ENCODE results near the gene ZBTB25.

Gene ZBTB25

GRCh38 chr14:64503434-64504309 is at the start of gene ZBTB25:
TSS of gene ZBTB25 (minus strand) at chr14:64503838. CDS start at chr14:64490533, 13,305 bp downstream.
- Mint-ChIP-seq H3K4me1 (peaks cover 74% of the 10 kb centered on the region), H3K27ac (peak within 1 kb of the TSS; percentile 100), H3K9me3 (no peaks in the 10 kb centered on the region), H3K4me3 (peak within 1 kb of the TSS; percentile 100), H3K27me3 (no peaks in the 10 kb centered on the region), H3K36me3 (peaks cover 10% of the 10 kb centered on the region)

- Mint-ChIP-seq H3K4me3 (peak overlapping the region; percentile 70), H3K27ac (no peak overlapping the region), H3K36me3 (no peaks in the 10 kb centered on the region)
These were observed 47.1 kb upstream of the ZBTB25 start for GRCh38 chr14:64550621-64551333.

GRCh38 chr14:64549791-64550620 is 46.4 kb upstream of the ZBTB25 start, which contains the start of gene PPP1R36:
TSS of gene PPP1R36 (plus strand) at chr14:64549961. CDS start at chr14:64549998, 37 bp downstream.
- Mint-ChIP-seq H3K4me3 (peak within 1 kb of the TSS; percentile 70), H3K4me1 (peaks cover 14% of the 10 kb centered on the region), H3K9me3 (no peaks in the 10 kb centered on the region), H3K27me3 (no peaks in the 10 kb centered on the region), H3K36me3 (no peaks in the 10 kb centered on the region), H3K27ac (peak within 1 kb of the TSS; percentile 35)

More at GRCh38 chr14:64550621-64551333, 47.1 kb upstream of the ZBTB25 start:
- H3K4me1 Mint-ChIP-seq = peaks cover 14% of the 10 kb centered on the region
- H3K27me3 Mint-ChIP-seq = no peaks in the 10 kb centered on the region
- H3K9me3 Mint-ChIP-seq = no peaks in the 10 kb centered on the region

- peak overlapping the region; percentile 27 for H3K4me3 Mint-ChIP-seq
- H3K27ac Mint-ChIP-seq = no peak overlapping the region
- H3K9me3 Mint-ChIP-seq = no peaks in the 10 kb centered on the region
- H3K36me3 Mint-ChIP-seq = no peaks in the 10 kb centered on the region
- H3K4me1 Mint-ChIP-seq = peaks cover 14% of the 10 kb centered on the region
- no peaks in the 10 kb centered on the region for H3K27me3 Mint-ChIP-seq
These were observed 45.4 kb upstream of the ZBTB25 start for GRCh38 chr14:64549016-64549415.

- Mint-ChIP-seq H3K4me1 (peaks cover 31% of the 10 kb centered on the region), H3K4me3 (no peak overlapping the region), H3K9me3 (no peaks in the 10 kb centered on the region), H3K27me3 (peaks cover 1% of the 10 kb centered on the region), H3K36me3 (no peaks in the 10 kb centered on the region), H3K27ac (no peak overlapping the region)
These were observed 41.1 kb upstream of the ZBTB25 start for GRCh38 chr14:64544607-64545312.

GRCh38 chr14:64542836-64543201 is 39.2 kb upstream of the ZBTB25 start:
- H3K27me3 Mint-ChIP-seq = peaks cover 1% of the 10 kb centered on the region

GRCh38 chr14:64541972-64542835 is 38.6 kb upstream of the ZBTB25 start:
- H3K9me3 Mint-ChIP-seq = no peaks in the 10 kb centered on the region
- no peaks in the 10 kb centered on the region for H3K36me3 Mint-ChIP-seq
- H3K27ac Mint-ChIP-seq = peak overlapping the region; percentile 48
- H3K4me1 Mint-ChIP-seq = peaks cover 30% of the 10 kb centered on the region
- H3K27me3 Mint-ChIP-seq = peaks cover 1% of the 10 kb centered on the region
- H3K4me3 Mint-ChIP-seq = peak overlapping the region; percentile 73

More at GRCh38 chr14:64542836-64543201, 39.2 kb upstream of the ZBTB25 start:
- Mint-ChIP-seq H3K9me3 (no peaks in the 10 kb centered on the region), H3K4me3 (peak overlapping the region; percentile 73), H3K36me3 (no peaks in the 10 kb centered on the region), H3K27ac (peak overlapping the region; percentile 48), H3K4me1 (peaks cover 30% of the 10 kb centered on the region)

GRCh38 chr14:64541261-64541971 is 37.8 kb upstream of the ZBTB25 start:
- H3K27me3 Mint-ChIP-seq = peaks cover 1% of the 10 kb centered on the region
- H3K36me3 Mint-ChIP-seq = no peaks in the 10 kb centered on the region
- peak overlapping the region; percentile 92 for H3K27ac Mint-ChIP-seq
- peaks cover 30% of the 10 kb centered on the region for H3K4me1 Mint-ChIP-seq
- peak overlapping the region; percentile 73 for H3K4me3 Mint-ChIP-seq
- no peaks in the 10 kb centered on the region for H3K9me3 Mint-ChIP-seq

- no peaks in the 10 kb centered on the region for H3K36me3 Mint-ChIP-seq
- H3K27me3 Mint-ChIP-seq = peaks cover 1% of the 10 kb centered on the region
- peak within 1 kb of the TSS; percentile 92 for H3K27ac Mint-ChIP-seq
- H3K4me3 Mint-ChIP-seq = peak within 1 kb of the TSS; percentile 96
- no peaks in the 10 kb centered on the region for H3K9me3 Mint-ChIP-seq
- H3K4me1 Mint-ChIP-seq = peaks cover 30% of the 10 kb centered on the region
These were observed 36.9 kb upstream of the ZBTB25 start, which contains the start of gene HSPA2 for GRCh38 chr14:64540208-64541202. TSS of gene HSPA2 (plus strand) at chr14:64540741. CDS start at chr14:64540850, 109 bp downstream.

GRCh38 chr14:64536488-64537245 is 33.0 kb upstream of the ZBTB25 start:
- Mint-ChIP-seq H3K36me3 (no peaks in the 10 kb centered on the region), H3K27me3 (peaks cover 1% of the 10 kb centered on the region), H3K4me1 (peaks cover 18% of the 10 kb centered on the region), H3K27ac (no peak overlapping the region), H3K9me3 (no peaks in the 10 kb centered on the region), H3K4me3 (no peak overlapping the region)

GRCh38 chr14:64531567-64531966 is 27.9 kb upstream of the ZBTB25 start:
- peaks cover 5% of the 10 kb centered on the region for H3K36me3 Mint-ChIP-seq
- H3K4me1 Mint-ChIP-seq = peaks cover 9% of the 10 kb centered on the region
- no peak overlapping the region for H3K4me3 Mint-ChIP-seq
- no peaks in the 10 kb centered on the region for H3K9me3 Mint-ChIP-seq
- H3K27me3 Mint-ChIP-seq = no peaks in the 10 kb centered on the region
- no peak overlapping the region for H3K27ac Mint-ChIP-seq

- Mint-ChIP-seq H3K9me3 (no peaks in the 10 kb centered on the region), H3K4me1 (peaks cover 25% of the 10 kb centered on the region), H3K4me3 (no peak overlapping the region), H3K36me3 (peaks cover 9% of the 10 kb centered on the region), H3K27ac (no peak overlapping the region), H3K27me3 (no peaks in the 10 kb centered on the region)
These were observed 21.7 kb upstream of the ZBTB25 start for GRCh38 chr14:64525354-64525753.
